Measurements from ENCODE around the gene UBE3C.

DNA sequence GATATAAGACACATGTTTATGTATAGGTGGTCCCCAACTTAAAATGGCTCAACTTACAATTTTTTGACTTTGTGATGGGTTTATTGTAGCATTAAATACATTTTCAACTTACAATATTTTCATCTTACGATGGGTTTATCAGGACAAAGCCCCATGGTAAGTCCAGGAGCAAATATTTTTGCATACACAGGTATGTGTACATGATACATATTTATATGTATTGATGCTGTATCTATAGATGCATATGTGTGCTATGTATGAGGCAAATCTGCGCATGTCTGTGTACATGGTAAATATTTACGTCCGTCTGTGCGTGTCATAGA, 664 bp upstream of the UBE3C start:
- TF ChIP-seq, protein P1, sequence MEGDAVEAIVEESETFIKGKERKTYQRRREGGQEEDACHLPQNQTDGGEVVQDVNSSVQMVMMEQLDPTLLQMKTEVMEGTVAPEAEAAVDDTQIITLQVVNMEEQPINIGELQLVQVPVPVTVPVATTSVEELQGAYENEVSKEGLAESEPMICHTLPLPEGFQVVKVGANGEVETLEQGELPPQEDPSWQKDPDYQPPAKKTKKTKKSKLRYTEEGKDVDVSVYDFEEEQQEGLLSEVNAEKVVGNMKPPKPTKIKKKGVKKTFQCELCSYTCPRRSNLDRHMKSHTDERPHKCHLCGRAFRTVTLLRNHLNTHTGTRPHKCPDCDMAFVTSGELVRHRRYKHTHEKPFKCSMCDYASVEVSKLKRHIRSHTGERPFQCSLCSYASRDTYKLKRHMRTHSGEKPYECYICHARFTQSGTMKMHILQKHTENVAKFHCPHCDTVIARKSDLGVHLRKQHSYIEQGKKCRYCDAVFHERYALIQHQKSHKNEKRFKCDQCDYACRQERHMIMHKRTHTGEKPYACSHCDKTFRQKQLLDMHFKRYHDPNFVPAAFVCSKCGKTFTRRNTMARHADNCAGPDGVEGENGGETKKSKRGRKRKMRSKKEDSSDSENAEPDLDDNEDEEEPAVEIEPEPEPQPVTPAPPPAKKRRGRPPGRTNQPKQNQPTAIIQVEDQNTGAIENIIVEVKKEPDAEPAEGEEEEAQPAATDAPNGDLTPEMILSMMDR (IDR thresholded peaks at IDR 0.05) = no peak
- no peak for TF ChIP-seq POLR2A (IDR thresholded peaks at IDR 0.05)

Measured in vagina (tissue), 2 donors.